ENCODE measurements around the gene BAG2.

The BAG2 gene

DNA sequence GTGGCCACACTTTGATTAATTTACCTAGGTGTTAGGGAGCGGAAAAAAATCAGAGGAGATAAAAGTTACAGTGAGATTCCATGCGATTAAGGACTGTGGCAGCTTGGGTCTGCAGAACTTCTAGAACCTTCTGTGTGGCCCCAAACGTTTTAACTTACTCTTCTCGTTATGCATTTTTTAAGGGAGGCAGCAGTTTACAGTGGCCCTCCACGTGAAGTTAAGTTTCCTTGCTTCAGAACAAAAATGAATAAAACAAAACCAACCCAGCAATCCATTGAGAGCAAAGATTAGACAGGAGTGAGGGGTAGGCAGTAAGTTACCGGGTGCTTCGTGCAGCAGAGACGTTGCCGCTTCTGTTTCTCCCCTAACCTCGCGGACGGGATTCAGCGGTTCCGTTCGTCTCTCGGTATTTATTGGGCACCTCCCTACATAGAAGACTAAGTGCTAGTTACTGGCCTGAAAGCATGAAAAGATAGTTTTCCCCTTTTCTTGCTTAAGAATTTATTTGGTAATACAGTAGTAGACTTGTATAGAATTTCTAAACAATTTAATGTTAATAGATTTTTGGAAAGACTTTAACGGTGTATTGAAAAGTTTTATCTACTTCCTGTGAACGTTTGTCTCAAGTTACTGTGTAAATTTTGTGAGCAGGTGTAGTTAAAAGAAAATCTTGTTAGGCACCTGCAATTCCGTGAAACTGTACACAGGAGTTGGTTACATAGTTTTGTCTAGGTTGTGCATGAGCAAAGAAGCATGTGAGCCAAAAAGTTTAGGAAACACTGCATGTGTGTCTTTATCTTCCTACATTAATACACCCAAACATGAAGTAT is 1.1 kb downstream of the BAG2 start:
- H3K4me3 ChIP-seq: peak overlapping the region; percentile 47 to 77 (median 61)

DNA sequence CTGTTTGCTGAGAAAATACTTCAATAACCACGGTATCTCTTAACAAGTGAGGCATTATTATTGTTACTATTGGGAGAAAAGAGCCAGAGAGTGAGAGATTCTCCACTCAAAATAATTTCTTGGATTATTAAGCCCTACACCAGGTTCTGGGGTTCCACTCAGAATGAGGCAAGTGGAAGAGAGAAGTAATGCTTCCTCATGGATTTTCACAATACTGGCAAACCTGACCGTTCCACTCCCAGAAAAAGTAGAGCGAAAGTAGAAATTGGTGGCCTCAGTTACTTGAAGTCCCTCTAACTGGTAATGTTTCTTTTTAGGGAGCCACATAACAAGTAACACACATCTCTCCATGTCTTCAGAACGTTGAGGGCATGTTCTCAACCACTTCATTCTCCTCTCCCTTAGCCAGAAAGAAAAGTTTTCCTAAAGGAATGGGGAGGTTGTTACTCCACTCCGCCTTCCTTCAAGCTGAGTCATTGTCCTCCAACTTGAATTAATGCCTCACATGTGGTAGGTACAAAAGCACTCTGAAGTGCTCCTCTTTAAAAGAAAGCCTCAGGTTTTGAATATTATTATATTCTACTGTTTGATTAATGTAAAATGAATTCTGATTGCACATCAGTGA is 1.9 kb downstream of the BAG2 start:
- peak overlapping the region in 5 of 21 experiments; percentile 31 to 85 (median 81) for H3K27ac ChIP-seq
- peak overlapping the region in 3 of 7 experiments; percentile 47 to 76 (median 55) for H3K4me3 ChIP-seq

More for the DNA sequence above, 1.1 kb downstream of the BAG2 start:
- peak overlapping the region in 18 of 21 experiments; percentile 32 to 85 (median 78) for H3K27ac ChIP-seq

DNA sequence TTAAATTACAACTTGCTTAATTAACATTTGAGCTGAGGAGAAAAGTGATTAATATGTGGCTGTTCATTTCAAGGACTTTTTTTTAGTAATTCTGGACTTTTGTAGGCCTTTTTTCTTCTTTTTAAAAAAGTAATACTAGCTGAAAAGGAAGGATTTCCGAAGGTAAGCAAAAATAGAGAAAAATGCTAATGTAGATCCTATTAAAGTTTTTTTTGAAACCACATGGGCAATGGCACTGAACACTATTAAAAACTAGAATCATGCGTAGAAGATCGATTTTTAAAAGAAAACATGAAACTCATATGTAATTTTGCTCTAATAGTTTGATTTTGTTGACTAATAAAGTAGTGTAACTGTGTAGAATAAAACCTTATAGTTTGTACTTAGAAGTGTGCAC is 2.4 kb downstream of the BAG2 start:
- H3K27ac ChIP-seq: peak overlapping the region in 1 of 21 experiments; percentile 82
- no peak overlapping the region for H3K4me3 ChIP-seq

DNA sequence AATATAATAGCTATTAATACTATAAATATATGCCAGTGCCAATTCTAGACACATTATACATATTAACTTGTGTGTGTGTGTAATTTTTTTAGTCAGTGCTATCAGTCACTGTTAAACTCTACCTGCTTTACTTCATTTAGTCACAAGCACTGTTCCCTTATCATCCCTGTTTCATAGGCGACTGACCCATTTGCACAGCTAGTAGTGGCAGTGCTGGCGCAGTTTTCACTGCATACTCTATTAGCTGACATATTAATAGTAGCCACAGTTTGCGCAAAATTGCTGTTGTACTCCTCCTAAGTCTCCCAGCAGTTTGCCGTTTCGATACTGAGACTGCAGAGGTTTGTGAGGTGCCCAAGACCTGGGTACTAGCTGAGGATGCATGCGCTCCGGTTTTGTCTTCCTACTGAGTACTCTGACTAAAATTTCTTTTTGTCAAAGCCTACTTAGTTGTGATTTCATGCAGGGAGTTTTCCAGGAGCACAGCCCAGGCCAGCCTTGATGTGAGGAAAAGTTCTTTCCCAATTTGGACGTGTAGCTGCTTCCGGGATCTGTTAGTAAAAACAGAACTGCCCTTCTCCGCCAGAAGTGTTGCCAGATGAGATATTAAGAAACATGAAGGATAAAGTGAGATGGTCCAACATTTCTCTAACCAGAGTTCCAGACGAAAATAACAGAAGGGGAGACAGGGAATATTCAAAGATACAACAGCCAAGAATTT is 5.6 kb downstream of the BAG2 start:
- peak overlapping the region in 4 of 21 experiments; percentile 20 to 44 (median 40) for H3K27ac ChIP-seq
- no peak overlapping the region for H3K4me3 ChIP-seq

DNA sequence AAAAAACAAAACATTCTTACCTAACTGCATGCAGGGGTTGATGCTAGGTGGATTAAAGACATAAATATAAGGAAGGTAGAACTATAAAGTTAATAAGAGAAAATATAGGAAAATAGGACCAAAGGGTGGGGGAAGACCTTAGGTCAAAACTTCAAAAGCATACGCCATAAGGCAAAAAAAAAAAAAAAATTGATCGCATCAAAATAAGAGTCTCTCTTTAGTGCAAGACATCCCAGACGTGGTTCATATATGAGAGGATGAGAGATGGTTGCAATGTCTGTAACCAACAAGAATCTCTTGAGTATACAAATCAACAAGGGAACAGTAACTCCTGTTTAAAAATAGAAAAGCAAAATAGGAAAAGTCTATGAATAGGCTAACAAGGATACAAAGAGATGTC is 8.5 kb downstream of the BAG2 start:
- no peak overlapping the region for H3K27ac ChIP-seq
- H3K4me3 ChIP-seq: no peak overlapping the region

DNA sequence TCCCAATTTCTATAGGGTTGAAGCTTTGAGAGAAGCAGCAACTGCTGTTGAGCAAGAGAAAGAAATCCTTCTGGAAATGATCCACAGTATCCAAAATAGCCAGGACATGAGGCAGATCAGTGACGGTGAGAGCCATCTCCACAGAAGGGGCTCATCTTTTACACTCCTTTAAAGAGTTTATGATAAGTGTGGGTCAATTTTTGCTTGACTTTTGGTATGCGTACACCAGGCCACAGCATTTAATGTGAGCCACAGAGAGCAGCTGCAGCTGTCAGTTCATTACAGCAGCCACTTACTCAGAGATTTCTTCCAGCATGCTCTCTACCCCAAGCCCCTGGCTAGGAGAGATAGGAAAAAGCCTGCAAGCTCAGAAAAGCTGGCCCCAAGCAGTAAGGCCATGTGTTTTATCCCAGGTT is 9.9 kb downstream of the BAG2 start:
- Histone ChIP-seq H3K4me3 (no peak overlapping the region), H3K27ac (no peak overlapping the region)

DNA sequence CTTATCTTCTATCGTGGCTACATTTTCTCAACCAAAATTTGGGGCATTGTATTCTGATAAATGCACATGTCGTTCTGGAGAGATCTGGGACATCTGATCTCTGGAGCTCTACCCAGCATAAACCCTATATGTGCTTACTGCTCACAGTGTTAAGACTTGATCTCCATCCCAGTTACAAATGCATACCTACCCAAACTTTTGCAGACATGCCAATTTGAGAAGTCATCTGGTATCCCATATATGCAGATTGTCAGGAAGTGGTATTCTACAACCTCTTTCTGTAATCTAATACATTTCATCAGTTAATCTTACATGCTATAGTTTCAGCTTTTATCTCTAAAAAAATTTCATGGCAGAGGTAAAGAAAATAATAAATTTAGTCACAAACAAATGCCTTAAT is 11.2 kb downstream of the BAG2 start:
- no peak overlapping the region for H3K4me3 ChIP-seq
- no peak overlapping the region for H3K27ac ChIP-seq

DNA sequence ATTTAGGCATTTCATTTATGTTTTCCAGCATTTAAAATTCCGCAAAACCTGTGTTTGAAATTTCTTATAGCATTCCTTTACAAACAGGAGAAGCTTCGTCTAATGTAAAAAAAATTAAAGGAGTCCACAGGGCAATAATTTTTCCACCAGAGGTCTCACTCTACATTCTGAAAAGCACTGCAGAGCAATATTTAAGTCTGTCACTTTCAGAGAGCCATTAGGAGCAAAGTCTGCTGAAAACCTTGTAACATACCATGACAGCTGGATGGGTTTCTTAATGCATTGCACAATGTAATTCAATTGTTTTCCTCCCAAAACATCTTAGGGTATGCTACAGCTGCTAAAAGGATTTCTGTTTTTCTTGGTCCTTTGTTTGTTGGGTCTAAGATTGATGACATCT is 18.0 kb downstream of the BAG2 start:
- Histone ChIP-seq H3K27ac (no peak overlapping the region), H3K4me3 (no peak overlapping the region)

DNA sequence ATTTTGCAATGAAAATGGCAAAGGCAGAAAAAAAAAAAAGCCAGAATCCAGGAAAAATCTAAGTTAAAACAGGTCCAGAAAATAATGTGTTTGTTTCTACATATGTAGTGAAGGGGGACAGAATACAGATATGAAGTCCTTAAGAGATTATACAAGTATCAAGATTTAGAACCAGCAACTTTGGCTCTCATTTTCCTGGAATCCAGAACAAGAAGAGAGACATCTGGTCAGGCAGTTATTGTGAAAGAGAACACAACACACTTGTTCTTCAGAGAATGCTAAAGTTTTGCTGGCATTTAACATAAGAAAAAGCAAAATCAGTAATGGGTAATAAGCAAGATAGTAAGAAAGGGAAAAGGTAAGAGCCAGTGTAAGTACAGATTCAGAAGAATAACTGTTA is 21.1 kb downstream of the BAG2 start:
- Histone ChIP-seq H3K4me3 (no peak overlapping the region), H3K27ac (no peak overlapping the region)

DNA sequence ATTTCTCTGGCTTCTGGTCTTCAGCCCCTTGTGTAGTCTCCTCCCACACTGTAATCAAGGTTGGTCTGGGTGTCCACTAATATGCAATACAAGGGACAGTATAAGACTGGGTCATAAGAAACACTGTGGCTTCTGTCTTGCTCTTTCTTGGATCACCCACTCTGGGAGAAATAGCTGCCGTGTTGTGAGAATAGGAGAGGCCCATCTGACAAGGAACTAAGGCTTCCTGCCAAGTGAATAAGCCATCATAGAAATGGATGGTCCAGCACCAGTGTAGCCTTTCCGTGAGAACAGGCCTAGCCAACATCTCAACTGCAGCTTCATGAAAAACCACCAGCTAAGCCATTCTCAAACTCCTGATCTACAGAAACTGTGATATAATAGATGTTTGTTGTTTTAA is 23.3 kb downstream of the BAG2 start:
- no peak overlapping the region for H3K4me3 ChIP-seq
- H3K27ac ChIP-seq: no peak overlapping the region

DNA sequence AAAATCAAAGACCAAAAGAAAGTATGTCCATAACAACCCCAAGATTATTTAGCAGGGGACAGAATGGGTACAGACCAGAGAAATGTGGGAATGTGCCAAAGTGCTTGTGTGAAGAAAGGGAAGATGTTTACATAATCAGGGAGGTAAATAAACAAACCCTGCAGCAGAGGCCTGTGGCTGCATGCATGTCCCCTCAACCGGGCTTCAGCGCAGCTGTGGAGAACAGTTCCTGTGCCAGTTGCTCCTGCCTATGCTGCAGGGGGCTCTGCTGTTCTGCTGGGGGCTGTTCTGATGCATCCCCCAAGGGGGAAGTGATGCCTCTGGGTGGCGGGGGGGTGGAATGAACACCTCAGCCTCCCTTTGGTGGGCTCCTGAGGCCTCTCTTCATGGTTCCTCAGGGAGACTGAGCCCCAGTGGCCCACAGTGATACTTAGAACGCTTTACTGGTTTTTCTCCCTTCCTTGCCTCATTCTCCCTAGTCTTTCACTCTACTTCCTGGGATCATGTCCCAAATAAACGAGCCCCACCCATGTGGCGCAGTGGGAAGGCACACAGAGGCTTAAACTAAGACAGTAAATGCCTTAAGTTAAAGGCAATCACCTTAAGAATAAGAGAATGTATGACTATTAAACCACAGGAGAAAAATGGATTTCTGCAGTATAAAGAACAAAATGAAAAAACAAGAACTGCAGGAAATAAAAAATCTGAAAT is 27.0 kb downstream of the BAG2 start:
- H3K27ac ChIP-seq: no peak overlapping the region

DNA sequence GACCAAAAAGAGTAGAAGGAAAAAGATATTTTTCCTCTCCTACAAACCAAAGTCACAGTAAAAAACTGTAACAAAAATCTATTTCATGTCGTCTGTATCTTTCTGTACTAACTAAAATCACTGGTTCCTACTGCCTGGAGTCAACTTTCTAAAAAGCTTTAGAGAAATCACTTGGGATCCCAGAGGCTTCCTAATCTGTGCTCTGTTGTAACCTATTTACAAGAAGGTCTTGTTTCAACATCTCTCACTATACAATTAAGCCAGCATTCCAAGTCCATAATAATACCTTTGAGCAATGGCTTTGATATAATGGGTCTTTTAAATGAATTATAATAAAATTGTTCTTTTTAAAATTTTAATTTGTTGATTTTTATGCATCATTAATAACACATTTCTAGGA is 29.6 kb downstream of the BAG2 start:
- H3K4me3 ChIP-seq: no peak overlapping the region
- no peak overlapping the region for H3K27ac ChIP-seq

More for the DNA sequence above, 27.0 kb downstream of the BAG2 start:
- no peak overlapping the region for H3K4me3 ChIP-seq

DNA sequence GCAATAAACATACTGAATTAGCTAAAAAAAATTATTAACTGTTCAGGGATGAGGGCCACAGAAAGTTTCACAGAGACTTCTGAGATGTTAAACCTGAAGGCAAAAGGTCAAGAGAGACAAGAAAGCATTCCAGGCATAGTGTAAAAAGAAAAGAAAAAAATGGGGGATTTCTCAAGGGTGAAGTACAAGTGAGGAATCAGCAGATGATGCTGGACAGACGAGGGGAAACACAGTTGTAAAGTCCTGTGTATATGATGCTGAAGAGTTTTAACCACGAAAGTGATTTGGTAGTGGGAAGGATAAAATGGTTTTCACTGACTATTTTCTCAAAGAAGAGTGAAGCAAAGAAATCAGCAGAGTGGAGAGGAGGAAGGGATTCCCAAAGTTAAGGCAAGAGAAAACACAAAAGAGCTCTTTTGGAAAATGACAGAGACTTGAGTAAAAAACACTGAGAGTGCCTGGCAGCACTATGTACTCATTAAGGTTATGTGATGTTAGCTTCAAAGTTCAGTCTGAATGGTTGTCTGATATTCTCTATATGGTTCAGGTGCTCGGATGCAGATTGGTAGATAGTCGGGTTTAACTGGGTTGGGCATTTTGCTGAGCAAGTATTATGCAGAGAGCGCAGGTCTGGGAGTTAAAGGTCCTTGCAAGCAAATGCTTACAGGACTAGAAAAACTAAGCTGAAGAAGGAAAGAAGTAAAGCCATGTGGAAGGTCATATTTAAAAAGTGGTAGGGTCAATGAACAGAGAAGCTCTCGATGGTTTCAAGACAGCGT is 33.6 kb downstream of the BAG2 start:
- H3K27ac ChIP-seq: no peak overlapping the region
- H3K4me3 ChIP-seq: no peak overlapping the region

DNA sequence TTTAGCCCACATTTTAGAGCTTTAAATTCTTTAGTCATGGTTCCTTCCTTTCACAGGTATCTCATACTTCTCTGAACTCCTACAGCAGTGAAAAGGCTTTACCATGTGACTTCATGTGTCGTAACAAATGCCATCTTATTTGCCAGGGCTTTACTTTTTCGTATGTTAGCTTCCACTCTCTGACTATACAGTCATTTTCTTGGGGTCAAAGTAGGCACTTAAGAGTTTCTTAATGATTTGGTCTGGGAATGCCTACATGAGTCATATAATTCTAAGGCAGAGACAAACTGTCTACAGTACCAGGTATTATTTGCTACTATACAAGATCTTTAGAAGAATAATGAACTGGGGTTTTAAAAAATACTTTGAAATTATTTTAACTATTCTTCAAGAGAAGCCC is 35.0 kb downstream of the BAG2 start:
- Histone ChIP-seq H3K27ac (no peak overlapping the region), H3K4me3 (no peak overlapping the region)

DNA sequence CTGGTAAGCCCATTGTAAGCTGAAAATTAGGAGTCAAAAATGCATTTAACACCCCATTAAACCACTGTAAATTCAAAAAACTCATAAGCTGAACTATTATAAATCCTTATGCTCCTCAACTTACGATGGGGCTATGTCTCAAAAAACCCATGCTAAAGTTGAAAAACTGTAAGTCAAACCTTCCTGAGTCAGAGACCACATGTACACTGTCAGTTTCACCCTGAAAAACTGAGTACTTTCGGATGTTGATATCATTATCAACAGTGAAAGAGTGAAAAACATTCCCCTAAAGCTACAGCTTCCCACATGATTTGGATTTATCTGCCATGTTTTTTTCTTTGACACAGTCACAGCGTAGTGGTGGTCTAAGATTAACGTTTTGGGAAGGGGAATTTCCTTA is 35.7 kb downstream of the BAG2 start:
- Histone ChIP-seq H3K27ac (no peak overlapping the region), H3K4me3 (no peak overlapping the region)

DNA sequence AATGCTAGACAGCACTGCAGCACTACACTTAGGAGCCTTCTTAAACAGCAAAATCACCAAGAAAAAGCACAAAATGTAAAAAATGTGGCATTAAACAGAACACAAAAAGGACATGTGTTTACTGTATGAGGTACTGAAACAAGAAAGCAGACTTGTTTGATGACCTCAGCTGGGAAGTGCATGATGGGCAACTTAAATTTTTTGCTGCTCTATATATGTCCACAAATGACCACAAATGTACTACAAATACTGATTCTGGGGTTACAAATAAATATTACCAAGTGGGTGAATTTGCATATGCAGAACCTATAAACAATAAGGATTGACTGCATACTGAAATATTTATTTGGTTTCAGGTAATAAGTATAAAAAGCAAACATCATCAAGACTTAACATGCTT is 36.9 kb downstream of the BAG2 start:
- no peak overlapping the region for H3K4me3 ChIP-seq
- no peak overlapping the region for H3K27ac ChIP-seq

DNA sequence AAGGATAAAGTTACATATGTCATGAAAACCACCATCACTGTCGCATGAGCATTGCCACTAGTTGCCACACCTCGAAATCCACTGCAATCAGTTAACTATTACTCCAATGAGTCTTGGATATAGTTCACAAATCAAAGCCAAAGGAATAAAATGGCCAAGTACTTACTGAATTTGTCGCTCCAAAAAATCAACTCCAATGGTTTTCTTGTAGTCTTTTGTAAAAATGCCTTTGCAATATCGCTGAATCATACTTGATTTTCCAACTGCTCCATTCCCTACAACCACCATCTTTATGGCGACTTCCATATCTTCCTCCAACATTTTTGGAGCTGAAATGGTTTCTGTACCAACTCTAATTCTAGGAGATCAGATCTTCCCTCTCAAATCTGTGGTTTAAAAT is 37.9 kb downstream of the BAG2 start:
- Histone ChIP-seq H3K4me3 (no peak overlapping the region), H3K27ac (no peak overlapping the region)

DNA sequence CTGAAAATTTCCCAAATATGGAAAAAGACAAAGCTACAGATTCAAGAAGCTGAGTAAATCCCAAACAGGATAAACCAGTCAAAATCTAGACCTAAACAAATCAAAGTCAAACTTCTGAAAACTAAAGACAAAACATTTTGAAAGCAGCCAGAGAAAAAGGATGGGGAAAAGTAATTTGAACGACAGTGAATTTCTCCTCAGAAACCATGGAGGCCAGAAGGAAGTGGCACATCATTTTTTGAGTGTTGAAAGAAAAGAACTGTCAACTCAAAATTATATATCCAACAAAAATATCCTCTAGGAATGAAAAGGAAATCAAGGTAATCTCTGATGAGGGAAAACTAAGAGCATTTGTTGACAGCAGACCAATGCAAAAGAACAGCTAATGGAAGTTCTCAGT is 43.1 kb downstream of the BAG2 start:
- H3K27ac ChIP-seq: no peak overlapping the region
- H3K4me3 ChIP-seq: no peak overlapping the region
